Activated T-cell treated with anti-CD3 and anti-CD28 coated beads, Interleukin-2, amount 50 U/mL, for 24 hours (primary cell): ENCODE measurements around the gene SUPT3H.

Experiments
- DNase-seq: peaks from one replicate; pipeline ENCODE4 v3.0.0-alpha.2; 2020
- H3K27ac Mint-ChIP-seq: 2 replicates; pipeline ENCODE4 v1.8.0; 2020; ENCODE audit warnings: mild to moderate bottlenecking, mixed read lengths
- H3K27me3 Mint-ChIP-seq: 2 replicates; pipeline ENCODE4 v1.8.0; 2020; ENCODE audit warnings: mixed read lengths
- H3K36me3 Mint-ChIP-seq: 2 replicates; pipeline ENCODE4 v1.8.0; 2020; ENCODE audit warnings: low read depth, mixed read lengths
- H3K4me1 Mint-ChIP-seq: 2 replicates; pipeline ENCODE4 v1.8.0; 2020; ENCODE audit warnings: low read depth, mixed read lengths
- H3K4me3 Mint-ChIP-seq: 2 replicates; pipeline ENCODE4 v1.8.0; 2020; ENCODE audit warnings: mild to moderate bottlenecking, moderate library complexity, mixed read lengths
- H3K9me3 Mint-ChIP-seq: 2 replicates; pipeline ENCODE4 v1.8.0; 2020; ENCODE audit warnings: mixed read lengths

Gene SUPT3H

DNA sequence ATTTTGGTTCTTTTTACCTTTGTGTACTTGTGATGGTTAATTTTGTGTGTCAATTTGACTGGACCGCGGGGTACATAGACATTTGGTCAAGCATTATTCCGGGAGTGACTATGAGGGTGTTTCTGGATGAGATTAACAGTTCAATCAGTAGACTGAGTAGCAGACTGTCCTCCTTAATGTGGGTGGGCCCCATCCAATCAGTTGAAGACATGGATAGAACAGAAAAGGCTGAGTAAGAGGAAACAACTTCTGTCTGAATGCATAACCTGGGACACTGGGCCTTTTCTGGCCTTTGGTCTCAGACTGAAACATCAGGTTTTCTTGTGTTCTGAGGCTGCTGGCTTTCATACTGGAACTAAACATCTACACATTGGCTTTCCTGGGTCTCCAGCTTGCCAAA lies 353.1 kb downstream of the SUPT3H start:
- Mint-ChIP-seq H3K4me3 (no peak overlapping the region), H3K36me3 (peaks cover 14% of the 10 kb centered on the region), H3K9me3 (peaks cover 25% of the 10 kb centered on the region), H3K27ac (no peak overlapping the region), H3K27me3 (no peaks in the 10 kb centered on the region), H3K4me1 (peaks cover 20% of the 10 kb centered on the region)
- no peak for DNase-seq

DNA sequence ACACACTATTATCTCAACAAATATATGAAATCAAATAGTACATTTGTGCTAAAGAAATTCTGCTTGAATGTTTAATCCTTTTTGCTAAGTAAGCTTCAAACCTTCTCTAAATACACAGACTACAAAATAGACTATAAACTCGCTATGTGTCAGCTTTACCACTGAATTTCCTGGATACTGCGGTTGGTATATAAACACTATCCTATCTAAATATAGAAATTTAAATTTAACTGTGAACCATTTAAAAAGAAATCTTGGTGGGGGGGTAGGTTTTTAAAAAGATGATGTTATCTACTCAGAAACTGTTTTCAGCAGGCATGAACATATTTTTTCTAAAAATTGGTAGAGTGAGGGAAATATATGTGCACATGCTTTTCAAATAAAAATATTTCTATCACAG lies 356.1 kb downstream of the SUPT3H start:
- peaks cover 12% of the 10 kb centered on the region for H3K36me3 Mint-ChIP-seq
- no peak for DNase-seq
- H3K27me3 Mint-ChIP-seq = no peaks in the 10 kb centered on the region
- peaks cover 20% of the 10 kb centered on the region for H3K4me1 Mint-ChIP-seq
- H3K27ac Mint-ChIP-seq = no peak overlapping the region
- no peak overlapping the region for H3K4me3 Mint-ChIP-seq
- peaks cover 9% of the 10 kb centered on the region for H3K9me3 Mint-ChIP-seq

DNA sequence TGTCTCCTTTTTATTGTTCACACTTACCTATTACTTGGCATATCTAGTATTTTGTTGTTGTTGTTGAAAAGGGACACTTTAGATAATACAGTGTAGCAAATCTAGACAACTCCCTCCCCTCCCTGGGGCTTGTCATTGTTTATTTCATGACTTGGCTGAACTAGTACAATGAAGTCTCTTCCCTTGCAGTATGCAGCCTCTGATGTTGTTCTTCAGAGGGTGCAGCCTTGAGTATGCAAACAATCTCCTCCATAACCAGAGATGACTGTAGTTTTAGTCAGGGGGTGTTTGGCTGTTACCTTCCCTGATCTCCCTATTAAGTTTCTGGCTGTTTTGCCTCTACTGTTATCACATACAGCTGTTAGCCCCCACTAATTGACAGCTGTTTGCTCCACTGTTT lies 365.0 kb downstream of the SUPT3H start:
- Mint-ChIP-seq H3K36me3 (peaks cover 49% of the 10 kb centered on the region), H3K27ac (no peak overlapping the region), H3K27me3 (no peaks in the 10 kb centered on the region), H3K9me3 (peaks cover 21% of the 10 kb centered on the region), H3K4me1 (peaks cover 32% of the 10 kb centered on the region), H3K4me3 (no peak overlapping the region)
- DNase-seq = no peak

DNA sequence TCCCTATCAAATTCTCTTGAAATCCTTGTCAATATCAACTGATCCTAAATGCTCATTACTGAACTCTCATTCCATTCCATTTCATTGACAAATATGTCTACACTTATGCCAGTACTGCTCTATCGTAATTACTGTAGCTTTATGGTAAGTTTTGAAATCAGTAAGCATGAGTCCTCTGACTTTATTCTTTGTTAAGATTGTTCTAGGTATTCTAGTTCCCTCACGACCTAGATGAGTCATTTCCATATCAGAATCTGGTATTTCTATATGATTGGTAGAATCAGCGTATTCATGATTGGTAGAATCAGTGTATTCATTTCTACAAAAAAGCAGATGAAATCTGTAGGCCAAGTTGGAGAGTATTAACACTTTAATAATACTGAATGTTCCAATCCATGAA lies 368.2 kb downstream of the SUPT3H start:
- peaks cover 21% of the 10 kb centered on the region for H3K9me3 Mint-ChIP-seq
- no peak for DNase-seq
- no peaks in the 10 kb centered on the region for H3K27me3 Mint-ChIP-seq
- H3K27ac Mint-ChIP-seq = peak overlapping the region; percentile 83
- H3K4me3 Mint-ChIP-seq = no peak overlapping the region
- H3K4me1 Mint-ChIP-seq = peaks cover 34% of the 10 kb centered on the region
- peaks cover 48% of the 10 kb centered on the region for H3K36me3 Mint-ChIP-seq

DNA sequence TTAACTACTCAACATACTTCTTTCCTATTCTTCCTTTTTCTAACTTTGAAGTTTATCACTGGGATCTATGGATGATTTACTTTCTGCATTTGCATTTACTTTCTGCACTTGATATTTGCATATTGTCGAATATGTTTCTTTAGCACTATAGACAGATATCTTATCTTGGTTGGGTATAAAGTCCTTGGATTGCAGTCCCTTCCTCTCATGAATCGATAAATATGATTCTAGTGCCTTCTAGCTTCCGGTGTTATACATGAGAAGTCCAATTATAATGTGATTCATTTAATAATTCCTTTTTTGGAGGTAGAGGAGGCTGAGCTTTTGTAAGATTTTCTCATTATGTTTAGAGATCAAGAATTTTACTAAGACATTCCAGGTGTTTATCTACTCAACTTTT lies 370.8 kb downstream of the SUPT3H start:
- Mint-ChIP-seq H3K27me3 (no peaks in the 10 kb centered on the region), H3K9me3 (peaks cover 11% of the 10 kb centered on the region), H3K4me3 (no peak overlapping the region), H3K36me3 (peaks cover 27% of the 10 kb centered on the region), H3K4me1 (peaks cover 47% of the 10 kb centered on the region), H3K27ac (no peak overlapping the region)
- DNase-seq = no peak

DNA sequence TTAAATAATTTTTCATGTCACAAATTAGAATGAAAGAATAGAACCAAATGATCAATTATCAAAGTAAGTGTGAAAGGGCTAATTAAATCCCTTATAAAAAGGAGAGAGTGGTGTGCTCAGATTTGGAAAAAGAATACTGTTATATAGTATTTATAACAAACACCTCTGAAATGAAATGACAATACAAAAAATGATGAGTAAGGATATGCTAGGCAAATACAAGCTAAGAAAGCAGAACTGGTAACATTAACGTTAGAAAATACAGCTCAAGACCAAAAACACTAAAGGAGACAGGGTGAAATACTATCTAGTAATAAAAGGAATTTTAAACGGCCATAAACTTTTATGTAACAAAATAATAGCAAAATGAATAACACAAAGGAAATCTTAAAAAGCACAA lies 373.8 kb downstream of the SUPT3H start:
- no peak for DNase-seq
- Mint-ChIP-seq H3K27me3 (no peaks in the 10 kb centered on the region), H3K4me3 (no peak overlapping the region), H3K9me3 (peaks cover under 1% of the 10 kb centered on the region), H3K36me3 (peaks cover 13% of the 10 kb centered on the region), H3K27ac (no peak overlapping the region), H3K4me1 (peaks cover 38% of the 10 kb centered on the region)

DNA sequence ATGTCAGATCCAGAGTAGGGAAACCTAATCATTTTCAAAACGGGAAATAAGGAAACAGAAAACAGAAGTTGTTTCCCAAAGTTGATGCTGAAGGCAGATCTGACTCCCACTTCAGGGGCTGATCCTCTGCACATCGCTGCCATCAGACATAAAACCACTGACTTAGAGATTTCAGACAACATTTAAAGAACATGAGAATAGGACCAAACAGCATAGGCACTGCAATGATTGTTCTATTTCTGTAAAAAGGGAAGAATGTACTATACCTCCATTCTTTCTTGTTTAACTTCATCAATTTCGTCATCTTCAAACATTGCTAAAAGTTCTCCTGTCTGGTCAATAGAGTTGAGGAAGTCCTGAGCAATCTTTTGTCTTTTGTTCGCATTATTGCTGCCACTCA lies 374.3 kb downstream of the SUPT3H start:
- Mint-ChIP-seq H3K36me3 (peaks cover 15% of the 10 kb centered on the region), H3K9me3 (no peaks in the 10 kb centered on the region), H3K4me3 (no peak overlapping the region), H3K27me3 (no peaks in the 10 kb centered on the region), H3K4me1 (peaks cover 35% of the 10 kb centered on the region), H3K27ac (no peak overlapping the region)
- DNase-seq = no peak

- Mint-ChIP-seq H3K9me3 (no peaks in the 10 kb centered on the region), H3K27me3 (no peaks in the 10 kb centered on the region), H3K4me3 (no peak overlapping the region), H3K36me3 (peaks cover 15% of the 10 kb centered on the region), H3K27ac (peak overlapping the region; percentile 27), H3K4me1 (peaks cover 33% of the 10 kb centered on the region)
- no peak for DNase-seq
These were observed 375.2 kb downstream of the SUPT3H start for GRCh38 chr6:45002390-45003105.

DNA sequence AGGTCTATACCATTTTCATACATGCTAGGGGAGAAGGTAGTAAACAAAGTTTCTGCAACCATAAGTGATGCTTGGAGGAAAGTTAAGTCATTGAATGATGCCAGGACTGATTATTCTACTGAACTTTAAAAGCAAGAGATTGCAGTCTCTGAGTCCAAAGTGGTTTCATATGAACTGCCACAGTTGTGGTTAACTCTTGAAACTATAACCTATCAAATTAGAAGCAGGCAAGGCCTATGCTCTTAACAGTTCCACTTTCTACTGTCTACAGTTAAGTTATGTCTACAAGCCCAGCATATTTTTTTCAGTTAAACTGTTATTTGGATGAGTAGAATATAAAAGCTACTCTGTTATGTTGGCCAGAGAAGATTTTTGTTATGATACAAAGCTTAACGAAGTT lies 376.1 kb downstream of the SUPT3H start:
- no peak overlapping the region for H3K4me3 Mint-ChIP-seq
- peaks cover 32% of the 10 kb centered on the region for H3K4me1 Mint-ChIP-seq
- peaks cover 15% of the 10 kb centered on the region for H3K36me3 Mint-ChIP-seq
- peak overlapping the region; percentile 27 for H3K27ac Mint-ChIP-seq
- H3K9me3 Mint-ChIP-seq = no peaks in the 10 kb centered on the region
- DNase-seq = no peak
- no peaks in the 10 kb centered on the region for H3K27me3 Mint-ChIP-seq

GRCh38 chr6:45000833-45001232 lies 376.9 kb downstream of the SUPT3H start:
- no peak for DNase-seq
- Mint-ChIP-seq H3K4me1 (peaks cover 32% of the 10 kb centered on the region), H3K4me3 (no peak overlapping the region), H3K27ac (no peak overlapping the region), H3K9me3 (no peaks in the 10 kb centered on the region), H3K27me3 (no peaks in the 10 kb centered on the region), H3K36me3 (peaks cover 15% of the 10 kb centered on the region)

DNA sequence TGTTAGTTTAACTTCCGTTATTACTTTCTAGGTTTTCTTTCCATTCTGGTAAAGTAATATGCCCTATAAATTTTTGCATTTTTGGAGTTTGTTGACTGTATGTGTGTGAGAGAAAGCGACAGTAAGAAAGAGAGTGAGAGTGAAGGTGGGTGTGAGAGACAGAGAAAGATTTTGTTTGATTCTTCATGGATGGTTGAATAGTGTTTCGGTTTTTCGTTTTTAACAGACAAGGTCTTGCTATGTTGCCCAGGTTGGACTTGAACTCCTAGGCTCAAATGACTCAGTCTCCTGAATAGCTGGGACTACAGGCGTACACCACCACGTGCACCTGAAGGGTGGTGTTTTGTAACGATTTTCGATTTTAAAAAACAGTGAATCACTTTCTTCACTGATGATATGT lies 378.7 kb downstream of the SUPT3H start:
- DNase-seq = no peak
- H3K4me1 Mint-ChIP-seq = peaks cover 32% of the 10 kb centered on the region

GRCh38 chr6:44995486-44996132 lies 382.1 kb downstream of the SUPT3H start:
- H3K4me3 Mint-ChIP-seq = no peak overlapping the region
- no peaks in the 10 kb centered on the region for H3K9me3 Mint-ChIP-seq
- no peak overlapping the region for H3K27ac Mint-ChIP-seq
- H3K27me3 Mint-ChIP-seq = no peaks in the 10 kb centered on the region
- DNase-seq = no peak
- peaks cover 5% of the 10 kb centered on the region for H3K4me1 Mint-ChIP-seq
- H3K36me3 Mint-ChIP-seq = peaks cover 7% of the 10 kb centered on the region

More for the DNA sequence above, 378.7 kb downstream of the SUPT3H start:
- Mint-ChIP-seq H3K27me3 (no peaks in the 10 kb centered on the region), H3K27ac (no peak overlapping the region), H3K4me3 (no peak overlapping the region), H3K9me3 (no peaks in the 10 kb centered on the region), H3K36me3 (peaks cover 15% of the 10 kb centered on the region)

DNA sequence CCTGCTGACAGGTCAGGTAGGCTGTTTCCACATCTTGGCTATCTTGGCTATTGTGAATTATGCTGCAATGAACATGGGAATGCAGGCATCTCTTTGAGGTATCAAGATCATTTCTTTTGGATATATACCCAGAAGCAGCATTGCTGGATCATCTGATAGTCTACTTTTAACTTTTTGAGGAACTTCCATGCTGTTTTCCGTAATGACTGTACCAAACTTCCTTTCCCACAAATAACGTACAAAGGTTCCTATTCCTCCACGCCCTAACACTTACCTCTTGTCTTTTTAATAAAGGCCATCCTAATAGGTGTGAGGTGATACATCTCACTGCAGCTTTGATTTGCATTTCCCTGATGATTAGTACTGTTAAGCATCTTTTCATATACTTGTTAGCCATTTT lies 388.3 kb downstream of the SUPT3H start:
- Mint-ChIP-seq H3K27ac (no peak overlapping the region), H3K4me3 (no peak overlapping the region), H3K27me3 (no peaks in the 10 kb centered on the region), H3K9me3 (no peaks in the 10 kb centered on the region), H3K4me1 (peaks cover 10% of the 10 kb centered on the region), H3K36me3 (no peaks in the 10 kb centered on the region)
- DNase-seq = no peak

GRCh38 chr6:44985006-44985405 lies 392.7 kb downstream of the SUPT3H start:
- H3K4me3 Mint-ChIP-seq = no peak overlapping the region
- no peaks in the 10 kb centered on the region for H3K9me3 Mint-ChIP-seq
- H3K27ac Mint-ChIP-seq = no peak overlapping the region
- no peak for DNase-seq
- H3K27me3 Mint-ChIP-seq = no peaks in the 10 kb centered on the region
- no peaks in the 10 kb centered on the region for H3K36me3 Mint-ChIP-seq
- peaks cover 22% of the 10 kb centered on the region for H3K4me1 Mint-ChIP-seq

- Mint-ChIP-seq H3K9me3 (no peaks in the 10 kb centered on the region), H3K4me3 (no peak overlapping the region), H3K27ac (no peak overlapping the region), H3K27me3 (no peaks in the 10 kb centered on the region), H3K4me1 (peaks cover 29% of the 10 kb centered on the region), H3K36me3 (no peaks in the 10 kb centered on the region)
- DNase-seq = no peak
These were observed 394.0 kb downstream of the SUPT3H start for GRCh38 chr6:44983467-44984365.
